CD14-positive monocyte (primary cell): ENCODE measurements around the gene ADAMTS17. TPM values are rescaled to one million over a fixed set of nuclear protein-coding genes. Genes with fewer than 3 reads are reported as not detected.

Experiments used
- DNase-seq, 3 donors: peaks; one replicate each; pipeline ENCODE4 v3.0.0-alpha.2; 2011 to 2022
- H2AFZ ChIP-seq: 2 replicates; pipeline ENCODE4 v1.6.0; 2012; ENCODE audit warnings: mild to moderate bottlenecking, low read depth, low read length, inconsistent platforms; ENCODE audit not compliant: insufficient read depth, poor library complexity, severe bottlenecking
- H3K27ac ChIP-seq, 2 donors: 1 replicate in 1 of 2; 2 replicates in 1 of 2; pipeline ENCODE4 v1.5.1; 2012 to 2013; ENCODE audit warnings: low read length in 2 of 2, control low read depth in 1 of 2, inconsistent platforms in 1 of 2, low read depth in 1 of 2, mild to moderate bottlenecking in 1 of 2
- H3K27me3 ChIP-seq, 2 donors: one replicate each; pipeline versions ENCODE4 v1.6.0 to v1.6.1; 2011 to 2013; ENCODE audit warnings: low read length in 2 of 2; ENCODE audit not compliant: control insufficient read depth in 2 of 2, insufficient read depth in 2 of 2
- H3K36me3 ChIP-seq, 2 donors: replicated peaks in 1 of 2; 1 replicate in 1 of 2; 2 replicates in 1 of 2; pipeline versions ENCODE4 v1.5.1 to v1.6.1; 2012 to 2013; ENCODE audit warnings: low read length in 2 of 2, control low read depth in 1 of 2, inconsistent platforms in 1 of 2, mild to moderate bottlenecking in 1 of 2; ENCODE audit not compliant: insufficient read depth in 2 of 2, control insufficient read depth in 1 of 2
- H3K4me1 ChIP-seq, 2 donors: 1 replicate in 1 of 2; 2 replicates in 1 of 2; pipeline versions ENCODE4 v1.5.1 to v1.6.1; 2012 to 2013; ENCODE audit warnings: low read length in 2 of 2, control low read depth in 1 of 2, inconsistent platforms in 1 of 2, mild to moderate bottlenecking in 1 of 2, moderate library complexity in 1 of 2; ENCODE audit not compliant: insufficient read depth in 2 of 2, control insufficient read depth in 1 of 2
- H3K4me2 ChIP-seq: replicated peaks from 2 replicates; pipeline ENCODE3; 2012; ENCODE audit warnings: low read length, moderate library complexity, mild to moderate bottlenecking; ENCODE audit not compliant: poor library complexity, severe bottlenecking; ENCODE audit errors: extremely low read depth
- H3K4me3 ChIP-seq, 3 experiments: fragments of 200-600 bp in 1 of 3; sonication (generic) in 1 of 3; replicated peaks in 1 of 3; 1 replicate in 2 of 3; 2 replicates in 1 of 3; pipeline ENCODE4 v1.5.1; 2011 to 2013; ENCODE audit warnings: low read length in 3 of 3, mild to moderate bottlenecking in 3 of 3, control low read depth in 2 of 3, low read depth in 2 of 3, inconsistent platforms in 1 of 3, moderate library complexity in 1 of 3
- H3K79me2 ChIP-seq: 2 replicates; pipeline ENCODE4 v1.6.0; 2012; ENCODE audit warnings: mild to moderate bottlenecking, control low read depth, inconsistent platforms, low read length, moderate library complexity; ENCODE audit not compliant: insufficient read depth
- H3K9ac ChIP-seq: 2 replicates; pipeline ENCODE4 v1.6.0; 2017; ENCODE audit warnings: low read length, mild to moderate bottlenecking; ENCODE audit not compliant: insufficient read depth, poor library complexity, severe bottlenecking
- H3K9me3 ChIP-seq, 2 donors: replicated peaks in 1 of 2; 1 replicate in 1 of 2; 2 replicates in 1 of 2; pipeline versions ENCODE4 v1.5.1 to v1.6.1; 2012 to 2013; ENCODE audit warnings: low read length in 2 of 2, control low read depth in 1 of 2; ENCODE audit not compliant: control insufficient read depth in 1 of 2, insufficient read depth in 1 of 2
- H4K20me1 ChIP-seq: 2 replicates; pipeline ENCODE4 v1.6.0; 2012; ENCODE audit warnings: mild to moderate bottlenecking, low read length, control low read depth, moderate library complexity; ENCODE audit not compliant: insufficient read depth
- H3K27ac Mint-ChIP-seq, 7 donors: one replicate each; pipeline ENCODE4 v1.8.0; 2020; ENCODE audit warnings: mild to moderate bottlenecking in 7 of 7, mixed read lengths in 7 of 7, moderate library complexity in 6 of 7, inconsistent platforms in 2 of 7
- H3K27me3 Mint-ChIP-seq, 3 donors: one replicate each; pipeline ENCODE4 v1.8.0; 2021 to 2022; ENCODE audit warnings: low read depth in 3 of 3, mild to moderate bottlenecking in 3 of 3, mixed read lengths in 3 of 3, moderate library complexity in 3 of 3, inconsistent platforms in 1 of 3
- H3K36me3 Mint-ChIP-seq, 2 donors: one replicate each; pipeline ENCODE4 v1.8.0; 2020; ENCODE audit warnings: mixed read lengths in 2 of 2, inconsistent platforms in 1 of 2, mild to moderate bottlenecking in 1 of 2
- H3K4me1 Mint-ChIP-seq: one replicate; pipeline ENCODE4 v1.8.0; 2020; ENCODE audit warnings: mild to moderate bottlenecking, mixed read lengths
- H3K4me3 Mint-ChIP-seq, 2 donors: one replicate each; pipeline ENCODE4 v1.8.0; 2020; ENCODE audit warnings: mild to moderate bottlenecking in 2 of 2, mixed read lengths in 2 of 2, moderate library complexity in 1 of 2
- H3K9me3 Mint-ChIP-seq, 7 donors: one replicate each; pipeline ENCODE4 v1.8.0; 2020 to 2022; ENCODE audit warnings: mixed read lengths in 7 of 7, mild to moderate bottlenecking in 6 of 7, moderate library complexity in 6 of 7, inconsistent platforms in 2 of 7
- WGBS: methylation state at CpG from one replicate; pipeline ENCODE4 v1.1.5; 2013; ENCODE audit warnings: missing lambda C conversion rate; ENCODE audit not compliant: insufficient coverage; 5-methylcytosine and 5-hydroxymethylcytosine counted together
- intact Hi-C, 2 donors: fragments of 100-400 bp; cut with micrococcal nuclease; formaldehyde crosslinking; loops; one replicate each; pipeline versions ENCODE4 v1.15.0 to v1.15.1; 2023
- polyA plus RNA-seq, 3 donors: library from polyadenylated mRNA; depleted of rRNA in 1 of 3; unstranded in 2 of 3; stranded (reverse) in 1 of 3; fragments of 300-500 nt in 2 of 3; fragments of >200 nt in 1 of 3; fragmentation: Illumina TruSeq in 2 of 3; gene quantifications; 1 replicate in 2 of 3; 2 replicates in 1 of 3; pipeline ENCODE4 v1.2.3, GENCODE V29; 2012 to 2021
- TF ChIP-seq, protein P1 (sequence below): fragments of 200-600 bp; IDR thresholded peaks from one replicate; pipeline ENCODE4 v1.8.0; 2022; ENCODE audit warnings: antibody characterized with exemption, mild to moderate bottlenecking

The ADAMTS17 gene
- polyA plus RNA-seq, 3 donors = 0.03 to 0.25 TPM; not detected in 1

DNA sequence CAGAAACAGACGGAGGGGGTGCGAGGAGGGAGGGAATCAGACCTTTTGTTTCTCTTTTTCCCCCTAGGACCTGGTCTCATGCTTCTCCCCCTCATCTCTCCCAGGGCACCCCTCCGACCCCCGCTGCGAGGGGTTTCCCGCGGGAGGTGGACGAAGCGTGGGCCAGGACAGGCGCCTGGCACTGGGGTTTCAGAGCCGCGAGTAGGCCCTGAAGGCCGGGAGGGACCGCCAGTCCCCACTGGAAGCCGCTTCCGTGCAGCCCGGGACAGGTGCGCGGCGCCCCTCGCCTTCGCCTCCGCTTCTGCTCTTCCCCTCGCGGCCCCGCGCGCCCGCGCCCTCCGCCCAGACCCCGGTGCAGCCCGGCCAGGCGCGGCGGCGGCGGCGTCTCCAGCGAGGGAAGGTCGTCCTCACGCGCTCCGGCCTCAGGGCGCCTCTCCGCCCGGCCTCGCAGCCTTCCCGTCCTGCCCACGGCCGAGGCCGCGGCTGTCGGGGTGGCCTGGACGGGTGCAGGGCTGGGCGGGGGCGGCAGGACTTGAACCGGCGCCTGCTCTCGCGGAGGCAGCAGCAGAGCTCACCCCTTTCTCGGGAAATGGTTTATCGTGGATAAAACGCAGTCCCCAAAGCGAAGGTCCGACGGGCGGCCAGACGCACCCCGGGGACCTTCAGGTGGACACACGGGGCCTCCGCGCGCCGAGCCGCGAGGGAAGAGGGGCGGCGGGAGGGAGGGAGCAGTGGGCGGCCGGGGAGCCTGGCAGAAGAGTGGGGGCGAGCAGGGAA, 31.5 kb upstream of the ADAMTS17 start:
- DNase-seq = no peak
- Mint-ChIP-seq H3K4me3 (peak overlapping the region in 1 of 2 donors; percentile 56), H3K9me3 (peaks cover 5 to 40% (median 30%) of the 10 kb centered on the region in 7 donors), H3K36me3 (peaks cover 2 to 8% of the 10 kb centered on the region in 2 donors), H3K4me1 (peaks cover 3% of the 10 kb centered on the region), H3K27me3 (peaks cover 44 to 58% (median 47%) of the 10 kb centered on the region in 3 donors), H3K27ac (no peak overlapping the region)
- intact Hi-C loops = no loop called here
- H2AFZ ChIP-seq = no peak overlapping the region
- no peaks in the 10 kb centered on the region for H3K36me3 ChIP-seq
- peaks cover 36 to 48% of the 10 kb centered on the region in 2 donors for H3K27me3 ChIP-seq
- no peak overlapping the region for H3K9ac ChIP-seq
- H3K4me2 ChIP-seq = peak overlapping the region; percentile 22
- no peak overlapping the region for H3K4me3 ChIP-seq
- no peak overlapping the region for H3K27ac ChIP-seq
- no peaks in the 10 kb centered on the region for H3K79me2 ChIP-seq
- H3K9me3 ChIP-seq = peaks cover 0 to 39% of the 10 kb centered on the region in 2 donors
- H4K20me1 ChIP-seq = no peaks in the 10 kb centered on the region
- 4% methylated on average over 73 of the region's 82 CpGs for WGBS
- TF ChIP-seq, protein P1, sequence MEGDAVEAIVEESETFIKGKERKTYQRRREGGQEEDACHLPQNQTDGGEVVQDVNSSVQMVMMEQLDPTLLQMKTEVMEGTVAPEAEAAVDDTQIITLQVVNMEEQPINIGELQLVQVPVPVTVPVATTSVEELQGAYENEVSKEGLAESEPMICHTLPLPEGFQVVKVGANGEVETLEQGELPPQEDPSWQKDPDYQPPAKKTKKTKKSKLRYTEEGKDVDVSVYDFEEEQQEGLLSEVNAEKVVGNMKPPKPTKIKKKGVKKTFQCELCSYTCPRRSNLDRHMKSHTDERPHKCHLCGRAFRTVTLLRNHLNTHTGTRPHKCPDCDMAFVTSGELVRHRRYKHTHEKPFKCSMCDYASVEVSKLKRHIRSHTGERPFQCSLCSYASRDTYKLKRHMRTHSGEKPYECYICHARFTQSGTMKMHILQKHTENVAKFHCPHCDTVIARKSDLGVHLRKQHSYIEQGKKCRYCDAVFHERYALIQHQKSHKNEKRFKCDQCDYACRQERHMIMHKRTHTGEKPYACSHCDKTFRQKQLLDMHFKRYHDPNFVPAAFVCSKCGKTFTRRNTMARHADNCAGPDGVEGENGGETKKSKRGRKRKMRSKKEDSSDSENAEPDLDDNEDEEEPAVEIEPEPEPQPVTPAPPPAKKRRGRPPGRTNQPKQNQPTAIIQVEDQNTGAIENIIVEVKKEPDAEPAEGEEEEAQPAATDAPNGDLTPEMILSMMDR = no peak
- peaks cover 0 to 2% of the 10 kb centered on the region in 2 donors for H3K4me1 ChIP-seq

DNA sequence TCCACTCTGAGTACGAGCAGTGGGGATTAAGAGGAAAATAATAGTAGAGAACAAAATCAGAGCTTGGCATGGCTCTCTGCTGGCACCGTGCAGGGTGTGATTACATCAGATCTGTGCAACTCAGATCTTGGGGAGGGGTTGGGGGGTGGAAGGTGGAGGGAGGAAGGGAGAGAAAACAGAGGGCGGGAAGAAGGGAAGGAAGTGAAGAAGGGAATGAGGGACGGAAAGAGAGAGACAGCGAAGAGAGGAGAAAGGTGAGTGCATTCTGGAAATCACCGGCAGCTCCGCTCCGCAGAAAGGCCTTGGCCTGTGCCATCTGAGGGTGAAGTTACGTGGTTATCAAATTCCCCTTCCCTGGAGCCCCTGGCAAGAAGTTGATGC, 31.0 kb upstream of the ADAMTS17 start:
- peaks cover 0 to 2% of the 10 kb centered on the region in 2 donors for H3K4me1 ChIP-seq
- H3K36me3 Mint-ChIP-seq = peaks cover 2 to 8% of the 10 kb centered on the region in 2 donors
- H3K9ac ChIP-seq = no peak overlapping the region
- peak overlapping the region in 1 of 7 donors; percentile 56 for H3K27ac Mint-ChIP-seq
- H3K4me1 Mint-ChIP-seq = peaks cover 3% of the 10 kb centered on the region
- peak in 1 of 3 donors; percentile 8 for DNase-seq
- no peak overlapping the region for H3K4me2 ChIP-seq
- no peak overlapping the region for H2AFZ ChIP-seq
- H3K4me3 Mint-ChIP-seq = peak overlapping the region in 1 of 2 donors; percentile 56
- WGBS = 23% methylated on average over 7 of the region's 9 CpGs
- peaks cover 36 to 48% of the 10 kb centered on the region in 2 donors for H3K27me3 ChIP-seq
- no peaks in the 10 kb centered on the region for H3K79me2 ChIP-seq
- TF ChIP-seq, protein P1 = no peak
- H4K20me1 ChIP-seq = no peaks in the 10 kb centered on the region
- intact Hi-C loops = no loop called here
- H3K9me3 ChIP-seq = peaks cover 0 to 39% of the 10 kb centered on the region in 2 donors
- H3K4me3 ChIP-seq = no peak overlapping the region
- no peak overlapping the region for H3K27ac ChIP-seq
- peaks cover 45 to 59% (median 45%) of the 10 kb centered on the region in 3 donors for H3K27me3 Mint-ChIP-seq
- peaks cover 5 to 38% (median 25%) of the 10 kb centered on the region in 7 donors for H3K9me3 Mint-ChIP-seq
- no peaks in the 10 kb centered on the region for H3K36me3 ChIP-seq
